SJCRH30 (cell line): ENCODE data around the gene DSCAML1. TPM values are rescaled to one million over a fixed set of nuclear protein-coding genes. Genes with fewer than 3 reads are reported as not detected.
A peak's percentile ranks its signal among the peaks of the same experiment; 100 is the strongest.

Source experiments
- DNase-seq, 2 experiments: peaks; one replicate each; pipeline ENCODE4 v3.0.0-alpha.2; 2015 to 2020
- H3K27ac ChIP-seq: fragments of 250-450 bp; sonication (Bioruptor Pico); 2 replicates; pipeline ENCODE4 v1.5.1; 2020; ENCODE audit warnings: mild to moderate bottlenecking, moderate library complexity
- H3K27me3 ChIP-seq: fragments of 250-450 bp; sonication (Bioruptor Pico); 2 replicates; pipeline ENCODE4 v1.5.1; 2020; ENCODE audit warnings: mild to moderate bottlenecking, moderate library complexity
- H3K36me3 ChIP-seq: fragments of 250-450 bp; sonication (Bioruptor Pico); 2 replicates; pipeline ENCODE4 v1.5.1; 2020; ENCODE audit warnings: mild to moderate bottlenecking, moderate library complexity
- H3K4me1 ChIP-seq: fragments of 250-450 bp; sonication (Bioruptor Pico); 2 replicates; pipeline ENCODE4 v1.5.1; 2020; ENCODE audit warnings: mild to moderate bottlenecking, moderate library complexity
- H3K4me3 ChIP-seq: fragments of 250-450 bp; sonication (Bioruptor Pico); 2 replicates; pipeline ENCODE4 v1.5.1; 2020; ENCODE audit warnings: mild to moderate bottlenecking, moderate library complexity
- H3K9me3 ChIP-seq: fragments of 250-450 bp; sonication (Bioruptor Pico); replicated peaks from 2 replicates; pipeline ENCODE4 v1.5.1; 2020; ENCODE audit warnings: mild to moderate bottlenecking, moderate library complexity
- total RNA-seq: library from RNA; depleted of rRNA; stranded (reverse); fragments of >200 nt; shearing (Covaris generic); gene quantifications from 2 replicates; pipeline ENCODE4 v1.2.3, GENCODE V29; 2014

The DSCAML1 gene
- total RNA-seq, 1 experiment from 2014 or later: not detected

DNA sequence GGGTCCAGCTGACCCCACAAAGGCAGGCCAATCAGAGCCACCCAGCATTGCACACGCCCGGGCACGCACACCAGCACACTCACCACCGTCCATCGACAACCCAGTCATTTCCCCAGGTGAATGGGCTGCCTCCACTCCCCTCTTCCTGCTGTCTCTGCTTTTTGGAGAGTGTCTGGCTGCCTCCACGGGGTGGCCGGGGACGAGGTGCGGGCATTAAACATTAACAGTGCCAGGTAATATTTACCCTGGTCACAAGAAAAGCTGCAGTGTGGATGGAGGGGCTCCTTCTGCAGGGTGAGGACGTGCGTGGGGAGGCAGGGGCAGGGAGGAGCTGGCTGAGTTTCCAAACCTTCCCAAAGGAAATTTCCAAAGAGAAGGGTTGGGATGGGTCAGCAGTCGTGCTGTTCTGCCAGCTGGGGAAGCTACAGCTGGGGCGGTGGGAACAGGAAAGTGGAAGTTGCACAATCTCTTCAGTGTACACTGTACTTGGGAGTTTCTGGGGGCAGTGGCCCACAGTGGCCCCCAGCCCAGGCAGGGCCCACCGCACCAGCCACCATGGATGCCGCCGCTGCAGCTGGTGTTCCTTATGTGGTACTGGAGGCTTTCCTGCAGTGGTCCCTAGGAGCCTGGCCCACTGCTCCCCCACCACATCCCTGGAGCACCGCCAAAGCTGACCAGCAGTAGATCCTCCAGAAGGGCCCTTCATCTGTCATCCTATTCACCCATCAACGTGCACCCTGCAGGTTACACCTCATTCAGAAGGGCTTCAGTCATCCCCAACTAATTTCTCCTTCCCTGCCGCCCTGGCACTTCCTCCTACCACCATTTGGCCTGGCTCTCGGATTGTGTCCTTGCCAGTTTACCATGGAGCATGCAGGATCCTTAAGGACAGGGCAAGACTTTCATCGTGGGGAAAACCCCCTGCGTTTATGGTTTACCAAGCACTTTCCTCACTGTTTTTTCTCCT, 27.8 kb upstream of the DSCAML1 start, which contains the start of gene FXYD2:
TSS of gene FXYD2 (minus strand) at position 174 of the 967 bp plus-strand sequence. CDS start at position 108, 66 bp downstream.
- no peaks in the 10 kb centered on the region for H3K36me3 ChIP-seq
- peaks cover 23% of the 10 kb centered on the region for H3K4me1 ChIP-seq
- no peak within 1 kb of the TSS for H3K27ac ChIP-seq
- DNase-seq: no peak
- no peaks in the 10 kb centered on the region for H3K27me3 ChIP-seq
- H3K9me3 ChIP-seq: no peaks in the 10 kb centered on the region
- no peak within 1 kb of the TSS for H3K4me3 ChIP-seq

DNA sequence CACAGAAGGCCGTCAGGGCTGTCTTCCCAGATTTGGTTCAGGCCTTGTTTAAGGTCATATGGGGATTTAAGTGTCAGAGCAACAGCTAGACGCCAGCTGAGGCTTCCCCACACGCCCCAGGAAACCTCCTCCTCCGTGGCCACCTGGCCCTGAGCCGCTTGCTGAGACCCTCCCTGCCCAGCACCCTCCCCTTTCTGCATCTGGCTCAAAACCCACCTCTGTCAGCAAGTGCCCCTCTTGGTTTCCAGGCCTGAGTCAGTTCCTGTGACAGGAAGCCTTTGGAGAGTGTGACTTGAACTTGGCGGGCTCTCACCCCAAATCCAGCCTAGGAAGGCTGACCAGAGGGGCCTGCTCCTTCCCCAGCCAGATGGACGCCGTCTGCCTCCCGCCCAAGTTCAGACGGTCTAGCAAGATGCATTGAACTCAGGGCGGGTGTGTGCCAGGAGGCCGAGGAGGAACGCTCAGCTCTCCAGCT, 27.0 kb upstream of the DSCAML1 start:
- H3K4me1 ChIP-seq: peaks cover 20% of the 10 kb centered on the region
- H3K4me3 ChIP-seq: no peak overlapping the region
- H3K27me3 ChIP-seq: no peaks in the 10 kb centered on the region
- no peaks in the 10 kb centered on the region for H3K9me3 ChIP-seq
- no peaks in the 10 kb centered on the region for H3K36me3 ChIP-seq
- no peak overlapping the region for H3K27ac ChIP-seq
- no peak for DNase-seq

DNA sequence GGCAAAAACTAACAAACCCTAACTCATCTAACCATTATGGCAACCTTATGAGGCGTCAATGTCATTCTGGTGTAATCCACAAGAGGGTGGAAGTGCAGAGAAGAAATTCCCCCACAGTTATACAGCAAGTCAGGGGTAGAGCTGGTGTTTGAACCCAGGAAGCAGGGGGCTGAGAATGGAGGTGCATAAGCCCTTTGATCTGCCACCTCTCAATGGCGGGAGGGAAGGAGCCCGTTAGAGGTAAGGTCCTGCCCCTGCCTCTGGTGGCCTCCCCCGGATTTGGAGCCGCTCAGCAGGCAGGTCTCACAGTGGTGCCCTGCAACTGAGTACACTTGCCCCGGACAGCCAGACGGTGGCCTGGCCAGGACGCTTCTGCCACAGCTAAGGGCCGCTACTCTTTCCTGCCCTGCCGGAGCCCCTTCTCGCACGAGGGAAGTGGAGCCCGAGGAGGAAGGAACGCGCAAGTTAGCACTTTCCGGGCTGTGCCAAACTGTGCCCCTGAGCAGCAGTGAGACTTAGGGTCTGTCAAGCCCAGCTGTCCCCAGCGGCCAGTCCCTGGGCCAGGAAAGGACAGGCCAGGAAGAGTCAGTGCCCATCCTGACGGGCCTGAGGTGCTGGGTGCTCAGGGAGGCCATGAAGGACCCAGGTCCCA, 26.4 kb upstream of the DSCAML1 start:
- H3K27ac ChIP-seq: no peak overlapping the region
- no peak for DNase-seq

DNA sequence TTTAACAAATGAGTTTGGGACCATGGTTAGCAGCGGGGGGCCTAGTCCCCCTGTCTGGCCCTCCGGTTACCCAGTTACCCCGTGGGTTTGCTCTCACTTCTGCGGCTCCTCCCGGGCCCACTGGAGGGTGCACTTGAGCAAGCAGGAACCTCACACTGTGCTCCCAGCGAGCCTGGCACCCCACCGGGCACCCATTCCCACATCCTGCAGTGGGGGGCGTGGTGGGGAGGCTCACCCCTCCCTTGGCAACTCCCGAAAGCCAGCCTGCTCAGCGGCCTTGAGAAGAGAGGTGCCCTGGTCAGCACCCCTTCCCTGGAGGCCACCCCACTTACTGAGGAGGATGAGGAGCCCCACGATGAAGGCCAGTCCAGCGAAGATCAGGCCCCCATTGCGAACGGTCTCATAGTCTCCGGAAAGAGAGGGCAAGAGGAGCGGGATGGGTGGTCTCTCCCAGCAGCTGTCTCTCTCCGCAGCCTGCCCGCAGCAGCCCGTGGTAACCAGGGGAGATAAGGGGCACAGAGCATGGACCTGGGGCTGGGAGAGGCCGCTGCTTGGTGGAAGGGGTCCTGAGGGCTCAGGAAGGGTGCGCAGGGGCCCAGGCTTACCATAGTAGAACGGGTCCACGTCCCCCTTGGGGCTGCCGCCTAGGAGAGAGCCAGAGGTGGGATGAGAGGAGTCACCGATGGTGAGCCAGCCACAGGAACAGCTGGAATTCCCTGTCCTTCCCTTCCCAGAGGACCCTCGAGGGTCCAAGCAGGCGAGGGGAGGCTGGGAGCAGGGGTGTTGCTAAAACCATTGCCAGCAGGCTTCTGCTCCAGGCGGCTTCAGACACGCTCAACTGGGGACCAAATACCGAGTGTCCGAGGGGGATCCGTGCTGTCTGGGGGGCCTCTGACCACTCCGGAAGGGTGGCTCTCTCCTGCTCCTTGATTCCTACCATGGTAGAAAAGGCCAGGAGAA, 25.3 kb upstream of the DSCAML1 start:
- no peak overlapping the region for H3K4me3 ChIP-seq
- no peak overlapping the region for H3K27ac ChIP-seq
- DNase-seq: peak; percentile 32 to 48
- no peaks in the 10 kb centered on the region for H3K9me3 ChIP-seq
- no peaks in the 10 kb centered on the region for H3K36me3 ChIP-seq
- H3K27me3 ChIP-seq: no peaks in the 10 kb centered on the region
- H3K4me1 ChIP-seq: peaks cover 8% of the 10 kb centered on the region

More for the DNA sequence above, 26.4 kb upstream of the DSCAML1 start:
- Histone ChIP-seq H3K9me3 (no peaks in the 10 kb centered on the region), H3K4me1 (peaks cover 17% of the 10 kb centered on the region), H3K36me3 (no peaks in the 10 kb centered on the region), H3K4me3 (no peak overlapping the region), H3K27me3 (no peaks in the 10 kb centered on the region)

DNA sequence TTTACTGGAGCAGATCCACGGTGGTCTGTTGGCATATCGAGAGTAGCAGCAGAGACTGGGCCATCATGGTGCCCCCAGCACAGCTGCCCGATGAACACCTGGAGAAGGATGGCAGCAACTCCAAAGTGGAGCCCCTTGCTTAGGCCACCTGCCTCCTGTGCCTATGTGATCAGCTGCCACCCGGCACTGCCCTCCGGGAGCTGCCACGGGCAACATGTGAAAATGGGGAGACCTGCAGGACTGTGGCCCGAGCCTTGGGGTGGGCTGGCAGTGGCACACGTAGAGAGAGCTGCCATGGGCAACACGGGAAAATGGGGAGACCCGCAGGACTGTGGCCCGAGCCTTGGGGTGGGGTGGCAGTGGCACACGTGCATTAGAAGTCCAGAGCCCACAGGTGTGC, 24.4 kb upstream of the DSCAML1 start:
- Histone ChIP-seq H3K36me3 (no peaks in the 10 kb centered on the region), H3K9me3 (no peaks in the 10 kb centered on the region), H3K27ac (no peak overlapping the region), H3K4me1 (peaks cover 14% of the 10 kb centered on the region), H3K27me3 (no peaks in the 10 kb centered on the region), H3K4me3 (no peak overlapping the region)
- DNase-seq: no peak

DNA sequence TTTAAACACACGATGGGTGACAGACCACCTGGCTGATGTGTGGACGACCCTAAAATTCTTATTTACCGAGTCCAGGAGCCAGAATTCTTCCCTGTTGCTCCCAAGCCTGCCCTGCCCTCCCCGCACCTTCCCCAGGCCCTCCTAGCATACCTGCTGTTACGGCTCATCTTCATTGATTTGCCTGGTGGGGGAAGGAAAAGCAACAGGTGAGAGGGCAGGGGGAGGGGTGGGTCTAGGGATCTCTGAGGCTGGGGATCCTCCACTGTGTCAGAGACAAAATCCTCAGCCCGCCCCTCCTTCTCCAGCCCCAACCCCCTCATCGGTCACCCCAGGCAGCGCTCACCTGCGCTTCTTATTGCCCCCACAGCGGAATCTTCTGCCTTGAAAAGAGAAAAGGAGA, 23.5 kb upstream of the DSCAML1 start:
- Histone ChIP-seq H3K27me3 (no peaks in the 10 kb centered on the region), H3K4me3 (no peak overlapping the region), H3K4me1 (peaks cover 14% of the 10 kb centered on the region), H3K9me3 (no peaks in the 10 kb centered on the region), H3K27ac (no peak overlapping the region), H3K36me3 (no peaks in the 10 kb centered on the region)
- no peak for DNase-seq

DNA sequence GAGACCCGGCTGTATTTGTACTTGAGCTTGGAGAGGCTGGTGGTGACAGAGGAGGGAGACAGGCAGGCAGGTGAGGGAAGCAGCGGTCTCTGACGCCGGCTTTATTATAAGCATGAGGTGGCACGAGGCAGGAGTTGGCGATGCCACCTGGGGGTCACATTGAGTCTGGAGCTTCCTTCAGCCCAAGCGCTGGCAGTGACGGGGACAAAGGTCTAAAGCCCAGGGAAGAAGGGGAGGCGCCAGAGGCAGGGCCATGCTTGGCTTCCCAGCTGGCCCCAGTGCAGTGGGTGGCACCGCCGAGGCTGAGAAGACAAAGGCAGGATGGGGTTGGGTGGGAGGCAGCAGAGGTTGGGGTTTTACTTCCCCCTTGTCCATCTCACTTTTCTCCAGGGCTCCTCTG, 23.1 kb upstream of the DSCAML1 start:
- no peak for DNase-seq
- H3K4me1 ChIP-seq: peaks cover 14% of the 10 kb centered on the region

DNA sequence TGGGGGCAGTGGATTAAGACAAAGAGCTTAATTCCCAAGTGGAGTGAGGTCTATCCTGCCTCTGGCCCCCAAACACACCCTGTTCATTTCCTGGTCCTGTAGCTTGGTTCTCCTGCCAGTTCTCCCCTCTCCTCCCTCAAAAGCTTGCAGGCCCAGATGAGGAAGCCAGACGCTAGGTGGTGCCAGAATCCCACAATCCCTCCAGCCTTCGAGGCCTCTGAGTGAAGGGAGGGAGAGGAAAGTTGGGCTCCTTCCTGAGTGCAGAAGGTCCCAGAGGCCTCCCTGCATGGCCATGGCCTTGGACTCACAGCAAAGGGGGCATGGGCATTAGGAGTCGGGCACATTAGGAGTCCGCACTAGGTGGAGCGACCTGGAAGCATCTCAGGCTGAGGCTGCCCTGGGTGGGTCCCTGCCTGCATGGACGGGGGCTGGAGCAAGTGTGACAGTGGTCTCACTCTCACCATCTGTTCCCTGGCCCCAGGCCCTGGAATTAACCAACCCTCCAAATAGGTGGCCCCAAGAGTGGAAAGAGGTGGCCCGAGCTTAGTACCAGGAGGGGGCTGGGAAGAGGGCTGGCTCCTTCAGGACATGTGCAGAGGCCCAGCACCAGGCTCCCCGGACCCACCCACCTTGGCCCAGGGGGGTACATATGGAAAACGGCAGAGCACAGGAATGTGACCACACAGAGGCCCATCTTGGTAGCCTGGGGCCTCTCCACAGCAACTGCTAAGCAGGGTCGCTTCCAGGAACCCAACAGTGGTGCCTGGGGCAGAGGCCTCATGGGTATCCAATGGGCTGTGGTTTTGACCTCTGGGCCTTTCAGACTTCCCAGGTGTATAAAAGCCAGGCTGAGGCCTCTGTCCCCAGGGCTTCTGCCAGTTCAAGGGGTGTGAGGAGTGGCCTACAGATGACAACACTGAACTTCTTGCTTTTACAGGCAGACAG, 22.4 kb upstream of the DSCAML1 start:
- DNase-seq: peak; percentile 59 to 83
- Histone ChIP-seq H3K4me1 (peaks cover 14% of the 10 kb centered on the region), H3K27me3 (no peaks in the 10 kb centered on the region), H3K36me3 (no peaks in the 10 kb centered on the region), H3K27ac (no peak overlapping the region), H3K4me3 (no peak overlapping the region), H3K9me3 (no peaks in the 10 kb centered on the region)

More for the DNA sequence above, 23.1 kb upstream of the DSCAML1 start:
- no peaks in the 10 kb centered on the region for H3K36me3 ChIP-seq
- no peaks in the 10 kb centered on the region for H3K9me3 ChIP-seq
- no peak overlapping the region for H3K4me3 ChIP-seq
- H3K27me3 ChIP-seq: no peaks in the 10 kb centered on the region
- H3K27ac ChIP-seq: no peak overlapping the region

DNA sequence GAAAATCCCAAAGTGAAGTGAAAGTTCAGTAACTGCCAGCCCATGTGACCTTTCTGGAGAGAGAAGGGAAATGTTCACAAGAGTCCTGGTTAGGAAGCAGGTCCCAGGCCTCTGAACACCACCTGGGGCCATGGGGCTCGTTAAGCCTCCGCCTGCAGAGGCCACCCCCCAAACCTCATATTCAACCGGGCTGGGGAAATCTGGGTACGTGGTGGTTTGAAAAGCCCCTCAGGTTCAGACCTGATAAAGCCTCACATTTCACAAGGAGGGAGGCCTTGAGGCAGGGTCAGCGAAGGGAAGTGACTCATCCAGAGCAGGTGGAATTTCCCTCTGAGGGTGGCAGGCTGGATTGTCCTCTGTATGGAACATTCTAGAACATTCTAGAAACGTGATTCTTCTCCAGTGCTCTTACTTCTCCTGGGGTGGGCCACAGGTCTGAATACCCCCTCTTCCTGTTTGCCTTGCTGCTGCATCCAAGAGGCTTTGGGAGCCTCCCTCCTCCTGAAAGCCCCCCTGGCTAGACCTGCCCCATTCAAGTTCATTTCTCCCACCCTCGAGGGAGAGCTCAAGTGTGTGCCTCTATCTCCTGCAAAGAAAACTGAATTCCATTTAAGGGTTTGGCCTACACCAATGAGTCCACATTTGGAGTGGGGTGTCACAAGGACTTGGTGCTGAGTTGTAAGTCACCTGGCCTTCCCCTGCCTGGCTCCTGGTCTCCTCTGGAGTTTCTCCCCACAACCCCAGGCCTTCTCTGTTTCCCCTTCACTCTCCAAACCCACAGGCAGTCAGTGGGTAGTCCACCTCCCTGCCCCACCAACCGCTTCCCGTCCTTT, 21.2 kb upstream of the DSCAML1 start:
- H3K27ac ChIP-seq: no peak overlapping the region
- peaks cover 7% of the 10 kb centered on the region; the same call in 1 of the 2 replicates for H3K4me1 ChIP-seq
- H3K9me3 ChIP-seq: no peaks in the 10 kb centered on the region
- no peaks in the 10 kb centered on the region for H3K27me3 ChIP-seq
- no peak for DNase-seq
- H3K36me3 ChIP-seq: no peaks in the 10 kb centered on the region
- no peak overlapping the region for H3K4me3 ChIP-seq

DNA sequence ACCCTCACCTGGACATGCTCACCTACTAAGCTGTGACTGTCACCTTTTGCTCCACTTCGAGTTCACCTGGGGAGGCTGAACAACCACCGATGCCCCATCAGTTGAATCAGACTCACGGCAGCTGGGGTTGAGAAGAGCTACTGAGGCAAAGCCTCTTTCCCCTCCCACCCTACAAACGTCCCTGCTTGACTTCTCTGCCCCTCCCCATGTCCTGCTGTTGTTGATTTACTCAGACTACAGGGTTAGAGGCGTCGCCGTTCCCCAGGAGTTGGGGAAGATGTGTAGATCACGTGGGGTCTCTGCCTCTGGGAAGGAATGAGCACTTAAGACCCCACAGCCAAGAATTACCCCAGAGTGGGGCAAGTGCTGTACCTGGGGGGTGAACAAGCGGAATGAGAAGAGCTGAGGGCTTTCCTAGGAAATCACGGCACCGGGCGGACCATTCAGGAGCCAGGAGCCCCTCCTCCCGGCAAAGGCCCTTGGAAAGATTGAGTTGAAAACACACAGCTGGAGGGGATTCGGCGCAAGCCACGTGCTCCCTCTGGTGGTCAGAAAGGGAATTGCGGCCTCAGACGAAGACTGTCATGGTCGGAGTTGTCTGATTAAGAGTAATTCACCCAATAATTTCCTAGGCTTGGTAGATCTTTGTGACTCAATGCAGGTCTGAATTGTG, 20.5 kb upstream of the DSCAML1 start:
- Histone ChIP-seq H3K4me3 (0 out of 2 replicates have a peak overlapping the region, but pooled peaks have one; percentile 10), H3K9me3 (no peaks in the 10 kb centered on the region), H3K27ac (no peak overlapping the region), H3K4me1 (peaks cover 7% of the 10 kb centered on the region; the same call in 1 of the 2 replicates), H3K36me3 (no peaks in the 10 kb centered on the region), H3K27me3 (no peaks in the 10 kb centered on the region)
- peak; percentile 53 to 79 for DNase-seq

DNA sequence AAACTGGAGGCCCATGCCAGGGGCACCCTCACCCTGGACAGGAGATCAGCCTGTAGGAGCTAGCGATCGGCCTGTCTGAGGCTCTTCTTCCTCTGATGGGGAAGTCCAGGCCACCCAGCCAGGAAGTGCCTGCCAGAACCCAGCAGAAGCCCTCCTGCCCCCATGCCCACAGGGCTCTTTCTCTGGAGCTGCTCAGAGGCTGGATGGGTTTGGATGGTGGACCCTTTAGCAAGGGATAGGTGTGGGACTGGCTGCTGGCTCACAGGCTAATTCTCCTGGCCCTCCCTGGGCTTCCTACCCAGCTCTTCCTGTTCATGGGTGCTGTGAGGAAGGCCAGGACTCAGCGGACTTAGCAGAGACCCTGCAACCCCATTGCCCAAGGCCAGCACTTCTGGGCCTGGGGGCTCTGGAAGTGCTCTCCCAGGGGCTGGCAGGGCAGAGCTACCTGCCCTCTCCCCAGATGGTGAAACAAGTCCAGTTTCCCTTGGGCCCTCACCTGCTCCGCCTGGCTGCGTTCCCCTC, 19.9 kb upstream of the DSCAML1 start:
- Histone ChIP-seq H3K36me3 (no peaks in the 10 kb centered on the region), H3K4me3 (no peak overlapping the region), H3K27me3 (no peaks in the 10 kb centered on the region), H3K9me3 (no peaks in the 10 kb centered on the region), H3K27ac (no peak overlapping the region), H3K4me1 (peaks cover 7% of the 10 kb centered on the region; the same call in 1 of the 2 replicates)
- no peak for DNase-seq

DNA sequence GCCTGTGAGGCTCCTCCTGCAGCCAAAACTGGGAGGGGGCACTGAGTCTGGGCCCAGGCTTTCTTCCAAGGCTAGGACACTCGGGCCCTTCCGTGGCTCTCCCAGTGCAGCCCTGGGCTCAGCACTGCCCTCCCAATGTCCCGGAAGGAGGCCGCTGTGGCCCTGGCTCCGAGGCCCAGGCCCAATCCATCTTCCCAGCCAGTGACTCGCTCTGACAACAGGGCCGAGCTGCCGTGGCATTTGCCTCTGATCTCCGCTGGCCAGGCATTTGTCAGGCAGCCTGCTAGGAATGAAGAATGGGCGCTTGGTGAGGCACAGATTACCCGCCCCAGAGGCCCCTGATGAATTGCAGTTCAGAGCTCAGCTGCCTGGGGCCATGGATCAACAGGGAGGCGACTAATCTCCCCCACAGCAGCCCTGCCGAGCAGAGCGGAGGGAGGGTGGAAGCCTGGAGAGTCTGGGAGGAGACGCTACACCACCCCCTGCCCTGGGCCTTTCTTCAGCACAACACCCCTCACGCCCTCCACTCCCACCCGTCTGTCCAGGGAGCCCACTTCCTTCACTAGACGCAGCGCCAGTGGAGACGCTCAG, 19.2 kb upstream of the DSCAML1 start:
- DNase-seq: peak; percentile 62 to 73
- Histone ChIP-seq H3K9me3 (no peaks in the 10 kb centered on the region), H3K4me1 (peaks cover 7% of the 10 kb centered on the region; the same call in 1 of the 2 replicates), H3K4me3 (no peak overlapping the region), H3K36me3 (no peaks in the 10 kb centered on the region), H3K27ac (no peak overlapping the region), H3K27me3 (no peaks in the 10 kb centered on the region)
